Activated T-cell treated with anti-CD3 and anti-CD28 coated beads for 1 hour (primary cell): Measurements from ENCODE around the gene ROGDI.

Source experiments
- DNase-seq: peaks from one replicate; pipeline ENCODE4 v3.0.0-alpha.2; 2020; ENCODE audit warnings: low read depth

Gene ROGDI

DNA sequence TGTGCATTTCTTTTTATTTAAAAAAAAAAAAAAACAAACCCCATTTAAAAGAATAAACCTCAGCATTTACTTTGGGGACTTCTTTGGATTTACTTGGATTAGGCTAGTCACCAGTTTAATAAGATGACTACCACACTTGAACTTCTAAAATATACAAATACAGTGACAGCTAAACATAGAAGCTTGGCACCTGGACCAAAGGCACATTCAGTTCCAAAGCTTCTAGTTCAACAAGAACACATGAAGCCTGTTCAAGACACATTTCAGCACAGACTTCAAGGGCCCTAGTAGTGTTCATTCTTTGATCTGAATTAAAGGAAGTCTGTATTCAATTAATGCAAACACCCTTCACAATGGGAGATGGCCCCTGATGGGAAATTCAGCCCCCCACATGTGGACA lies 11.6 kb upstream of the ROGDI start:
- DNase-seq = no peak

DNA sequence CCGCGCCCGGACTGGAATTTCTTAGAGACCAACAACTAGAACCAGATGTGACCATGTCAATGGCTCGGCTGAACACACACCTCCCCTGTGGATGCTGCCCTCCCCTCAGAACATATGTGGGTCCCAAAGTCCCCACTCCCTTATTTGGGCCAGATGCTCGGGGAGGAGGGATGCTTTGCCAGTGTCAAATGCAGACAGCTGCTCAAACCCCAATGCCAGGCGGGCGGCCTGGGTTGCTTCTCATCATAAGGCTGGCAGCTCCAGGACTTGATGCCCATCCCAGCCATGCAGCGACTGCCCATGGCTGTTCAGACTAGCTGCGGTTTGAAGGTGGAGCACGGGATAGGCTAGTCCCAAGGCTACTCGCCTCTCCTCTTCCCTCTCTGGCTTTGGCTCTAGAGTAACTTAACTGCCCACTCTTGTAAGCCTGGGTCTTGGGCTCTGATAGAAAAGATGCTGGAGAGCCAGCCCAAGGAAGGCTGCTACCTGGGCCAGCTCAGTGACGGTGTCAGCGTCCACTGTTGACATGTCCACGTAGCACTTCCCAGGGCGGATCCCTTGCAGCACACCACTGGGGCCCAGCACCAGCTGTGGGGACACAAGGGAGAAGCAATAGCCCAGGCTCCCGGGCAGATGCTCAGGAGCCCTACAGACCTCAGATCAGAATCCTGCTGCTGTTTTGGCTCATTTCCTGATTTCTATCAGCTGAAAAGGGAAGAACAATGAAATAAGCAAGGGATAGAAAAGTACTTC lies 11.0 kb upstream of the ROGDI start:
- no peak for DNase-seq

DNA sequence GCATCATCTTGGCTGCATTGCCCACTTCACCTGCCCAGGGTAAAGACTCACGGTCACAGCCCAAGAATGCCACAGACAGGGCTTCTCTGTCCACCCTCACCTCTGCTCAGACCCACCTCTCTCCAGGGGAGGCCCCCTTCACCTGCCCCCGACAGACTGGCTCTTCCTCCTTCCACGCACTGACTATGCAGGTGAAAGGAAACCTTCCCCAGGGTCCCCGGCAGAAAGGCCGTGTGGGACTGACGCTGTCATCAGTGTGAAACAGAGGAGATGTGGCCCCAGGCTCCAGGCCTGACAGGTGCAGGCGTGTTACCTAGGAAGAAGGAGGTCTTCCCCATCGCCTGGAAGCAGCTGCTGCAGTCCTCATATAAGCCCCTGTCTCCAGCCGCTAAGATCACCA lies 9.3 kb upstream of the ROGDI start:
- DNase-seq = no peak

DNA sequence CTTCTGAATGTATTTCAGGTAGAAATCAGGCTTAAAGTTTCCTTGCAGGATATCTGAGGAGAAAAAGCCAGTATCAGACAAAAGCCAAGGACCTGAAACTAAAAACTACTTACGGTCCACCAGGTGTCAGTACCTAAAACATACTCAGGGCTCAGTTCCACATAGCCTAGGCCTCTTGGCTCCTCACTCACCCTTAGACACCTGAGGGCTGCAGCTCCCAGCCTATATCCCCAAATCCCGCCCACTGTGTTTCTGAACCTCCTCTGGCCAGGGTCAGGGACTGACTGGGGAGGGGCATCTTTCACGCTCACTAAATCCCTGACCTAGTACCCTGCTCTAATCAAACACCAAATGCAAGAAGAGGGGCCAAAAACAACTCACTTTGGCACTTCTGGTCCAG lies 8.8 kb upstream of the ROGDI start:
- no peak for DNase-seq

DNA sequence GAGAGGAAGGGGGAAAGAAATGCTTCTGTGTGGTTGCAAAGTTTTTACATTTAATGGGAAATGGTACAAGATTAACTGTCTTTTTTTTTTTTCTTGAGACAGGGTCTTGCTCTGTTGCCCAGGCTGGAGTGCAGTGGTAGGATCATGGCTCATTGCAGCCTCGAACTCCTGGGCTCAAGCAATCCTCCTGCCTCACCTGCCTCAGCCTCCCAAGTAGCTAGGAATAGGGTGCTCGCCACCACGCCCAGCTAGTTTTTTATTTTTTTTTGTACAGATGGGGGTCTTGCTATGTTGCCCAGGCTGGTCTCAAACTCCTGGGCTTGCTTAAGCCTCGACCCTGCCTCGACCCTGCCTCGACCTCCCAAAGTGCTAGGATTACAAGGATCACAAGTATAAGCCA lies 3.8 kb upstream of the ROGDI start:
- DNase-seq = no peak

DNA sequence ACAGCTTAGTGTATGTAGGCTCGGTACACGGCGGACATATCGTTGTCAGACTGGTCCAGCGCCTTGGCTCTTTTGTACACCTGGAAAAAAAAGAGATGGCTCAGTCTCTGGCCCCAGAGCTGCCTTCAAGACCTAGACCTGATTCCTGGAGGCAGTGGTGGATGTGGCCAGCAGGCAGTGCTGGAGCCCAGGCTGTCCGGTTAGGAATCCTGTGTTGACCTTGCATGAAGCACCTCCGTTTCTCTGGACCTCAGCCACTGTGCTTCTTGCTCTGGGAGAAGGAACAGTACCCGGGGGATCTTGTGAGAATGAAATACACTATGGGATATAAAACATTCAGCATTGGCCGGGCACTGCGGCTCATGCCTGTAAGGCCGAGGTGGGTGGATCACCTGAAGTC lies 2.8 kb upstream of the ROGDI start:
- DNase-seq = no peak

DNA sequence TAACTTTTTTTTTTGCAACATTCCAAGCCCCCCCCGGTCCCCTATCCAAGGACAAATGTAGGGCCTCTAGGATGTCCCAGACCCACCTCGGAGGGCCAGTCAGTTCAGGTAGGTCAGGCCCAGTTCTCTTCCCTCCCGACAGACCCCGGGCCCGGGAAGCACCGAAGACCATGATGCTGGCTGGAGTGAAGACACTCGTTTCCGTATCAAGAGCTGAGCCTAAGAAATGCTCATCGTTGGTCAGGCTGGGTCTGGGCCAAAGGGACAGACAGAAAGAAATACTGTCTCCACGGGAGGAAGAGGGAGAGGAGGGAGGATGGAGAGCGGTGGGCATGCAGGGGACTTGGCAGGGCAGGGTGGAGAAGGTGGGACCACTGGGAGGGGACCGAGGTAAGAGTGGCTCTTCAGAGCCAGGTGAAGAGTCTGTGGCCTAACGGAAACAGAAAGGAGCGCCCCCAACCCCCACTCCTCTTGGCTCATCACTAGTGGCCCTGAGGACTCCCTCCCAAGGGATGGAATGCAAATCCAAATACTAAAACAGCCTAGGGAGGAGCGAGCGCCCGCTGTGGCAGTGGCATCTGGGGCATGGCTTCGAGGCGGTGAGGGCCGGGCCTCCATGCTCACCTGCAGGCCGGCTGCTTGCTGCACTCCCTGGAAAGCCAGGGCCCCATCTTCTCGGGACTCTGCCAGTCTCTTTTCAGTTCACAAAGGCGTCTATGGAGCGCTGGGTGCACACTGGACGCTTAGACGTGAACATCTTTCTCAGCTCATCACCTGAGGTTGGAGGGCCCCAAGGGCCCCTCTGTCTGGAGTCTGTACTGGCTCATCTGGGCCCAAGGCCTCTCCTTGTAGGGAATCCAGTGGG lies 1.7 kb upstream of the ROGDI start:
- DNase-seq = no peak

DNA sequence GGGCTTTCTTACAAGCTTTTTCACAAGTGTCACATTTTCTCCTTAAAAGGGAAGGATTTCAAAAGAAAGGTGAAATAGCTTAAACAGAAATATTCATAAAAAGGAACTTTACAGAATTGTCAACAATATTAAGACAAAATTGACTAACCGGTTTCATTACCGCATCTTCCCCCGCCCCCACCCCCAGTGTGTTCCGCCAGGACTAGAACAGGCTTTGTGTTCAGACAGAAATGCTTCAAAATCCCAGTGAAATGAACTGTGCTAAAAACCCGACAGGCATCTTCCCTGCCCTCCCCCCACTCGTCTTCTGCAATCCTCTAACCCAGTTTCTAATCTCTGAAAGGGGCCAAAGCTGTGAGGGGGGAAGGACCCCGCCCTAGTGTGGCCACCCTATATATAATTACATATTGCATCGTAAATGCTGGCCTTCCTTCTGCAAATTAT lies 990 bp upstream of the ROGDI start:
- DNase-seq = no peak

DNA sequence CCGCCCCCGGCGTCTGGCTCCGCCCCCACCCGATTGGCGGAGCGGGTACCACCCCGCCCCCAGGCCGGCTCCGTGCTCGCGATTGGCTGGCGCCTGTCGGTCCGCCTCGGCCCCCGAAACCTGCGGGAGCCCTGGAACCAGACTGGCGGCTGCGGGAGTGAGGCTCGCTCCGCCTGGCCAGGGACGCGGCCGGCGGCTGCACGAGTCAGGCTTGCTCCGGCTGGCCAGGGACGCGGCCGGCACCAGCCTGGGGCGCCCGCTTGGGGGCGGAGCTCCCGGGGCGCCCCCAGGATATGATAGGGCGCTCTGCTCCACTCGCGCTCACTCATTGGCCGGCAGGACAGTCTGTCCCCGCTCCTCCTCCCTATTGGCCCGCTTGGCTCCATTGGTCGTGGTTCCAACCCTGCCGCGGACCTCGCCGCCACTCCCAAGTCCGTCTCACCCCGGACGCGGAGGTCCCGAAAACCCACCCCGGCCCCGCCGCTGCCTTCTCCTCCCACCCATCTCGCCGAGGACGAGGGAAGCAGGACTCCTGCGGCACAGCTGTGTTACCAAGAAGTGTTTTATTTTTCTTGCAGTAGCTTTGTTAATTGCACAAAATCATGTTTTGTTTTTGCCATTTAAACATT lies 340 bp upstream of the ROGDI start:
- DNase-seq = peak; percentile 84

DNA sequence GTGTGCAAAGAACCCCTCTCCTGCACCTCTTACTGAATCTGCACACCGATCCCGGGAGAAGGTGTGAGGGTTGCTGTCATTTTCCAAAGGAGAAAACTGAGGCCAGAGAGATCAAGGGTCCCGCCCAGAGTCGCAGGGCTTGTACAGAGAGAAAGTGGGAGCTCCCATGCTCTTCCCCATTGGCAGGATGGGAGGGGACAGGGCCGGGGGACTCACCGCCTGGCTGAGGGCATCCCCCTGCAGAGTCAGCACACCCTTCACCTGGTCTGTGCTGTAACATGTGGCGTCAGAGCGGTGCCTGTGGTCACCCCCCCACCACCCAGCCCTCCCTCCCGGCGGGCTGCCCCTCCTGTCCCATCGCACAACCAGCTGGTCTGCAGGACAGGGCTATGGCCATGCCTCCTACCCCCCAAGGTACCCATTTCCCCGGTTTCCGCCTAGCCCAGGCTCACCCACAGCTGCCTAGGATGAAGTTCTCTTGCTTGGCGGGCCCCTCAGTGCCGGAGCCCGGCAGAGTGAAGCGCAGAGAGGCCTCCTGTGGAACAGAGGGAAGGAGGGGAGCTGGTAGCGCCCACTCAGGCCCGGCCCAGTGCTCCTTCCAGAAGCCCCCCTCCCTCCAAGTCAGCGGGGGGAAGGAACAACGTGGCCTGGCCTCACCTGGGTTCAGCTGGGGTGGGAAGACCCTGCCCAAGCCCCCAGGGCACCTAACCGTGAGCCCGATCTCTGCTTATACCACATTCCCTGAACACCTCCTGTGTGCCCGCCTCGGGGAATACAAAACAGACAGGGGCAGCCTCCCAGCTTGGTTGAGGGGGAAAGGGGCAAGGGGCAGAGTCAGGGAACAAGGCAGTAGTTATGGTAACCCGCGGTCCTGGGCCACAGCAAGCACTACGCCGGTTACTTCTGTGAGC lies 1.1 kb downstream of the ROGDI start:
- DNase-seq = no peak

DNA sequence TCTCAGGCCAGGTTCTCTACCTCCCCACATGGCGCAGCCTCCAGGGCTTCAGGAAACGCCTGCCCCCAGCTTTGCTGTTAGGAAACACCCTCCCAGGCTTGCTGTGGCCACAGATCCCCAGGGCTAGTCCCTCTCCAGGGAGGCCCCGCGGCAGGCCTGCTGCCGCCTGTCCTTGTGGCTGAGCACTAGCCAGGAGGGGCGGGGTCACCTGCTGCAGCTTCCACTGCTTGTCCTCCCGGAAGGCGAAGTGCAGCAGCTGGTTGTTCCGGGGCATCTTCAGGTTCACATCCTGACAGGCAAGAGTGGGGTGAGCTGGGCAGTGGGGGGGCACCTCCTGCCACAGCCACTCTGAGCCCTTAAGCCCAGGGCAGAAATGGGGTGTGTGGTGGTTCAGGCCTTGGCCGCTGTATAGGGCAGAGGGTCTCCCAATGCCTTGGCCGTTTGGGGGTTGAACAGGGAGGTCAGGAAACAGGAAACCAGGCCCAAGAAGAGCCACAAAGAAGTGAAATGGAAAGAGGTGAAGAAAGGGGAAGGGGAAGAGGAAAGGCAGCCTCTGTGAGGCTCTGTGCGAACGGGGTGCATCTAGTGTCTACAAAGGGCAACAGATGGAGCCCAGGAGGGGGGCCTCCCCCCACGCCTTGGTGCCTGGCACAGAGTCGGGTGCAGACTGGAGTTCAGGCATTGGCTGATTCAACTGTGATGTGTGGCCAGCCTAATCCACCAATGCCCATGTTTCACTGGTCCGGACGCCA lies 2.0 kb downstream of the ROGDI start:
- no peak for DNase-seq

DNA sequence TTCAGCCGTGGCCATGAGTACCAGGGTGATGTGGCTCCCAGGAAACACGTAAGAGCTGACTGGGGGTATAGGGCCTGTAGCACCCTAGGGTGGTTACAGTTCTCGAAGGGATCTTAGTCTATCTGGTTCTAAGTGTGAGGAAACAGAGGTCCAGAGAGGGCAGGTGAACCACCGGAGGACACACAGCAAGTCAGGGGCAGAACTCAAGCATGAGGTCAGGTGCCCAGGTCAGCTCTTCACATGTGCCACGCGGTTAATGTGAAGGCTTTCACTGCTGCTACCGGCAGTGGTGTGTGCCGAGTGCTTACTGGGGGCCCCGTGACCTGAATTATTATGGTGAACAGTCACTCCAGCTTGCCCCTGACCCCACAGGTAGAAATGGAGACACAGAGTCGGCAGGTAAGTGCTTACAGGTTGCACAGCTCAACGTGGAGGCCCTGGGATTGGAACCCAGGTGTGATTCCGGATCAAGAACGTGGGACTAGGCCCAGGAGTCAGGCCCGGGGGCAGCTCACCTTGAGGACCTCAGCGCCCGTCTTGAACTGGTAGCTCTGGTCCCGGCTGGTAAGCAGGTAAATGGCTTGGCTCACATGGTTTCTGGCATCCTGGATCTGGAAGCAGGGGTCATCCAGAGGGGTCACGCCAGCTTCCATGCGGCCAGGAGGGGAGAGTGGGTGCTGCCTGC lies 3.1 kb downstream of the ROGDI start:
- no peak for DNase-seq

DNA sequence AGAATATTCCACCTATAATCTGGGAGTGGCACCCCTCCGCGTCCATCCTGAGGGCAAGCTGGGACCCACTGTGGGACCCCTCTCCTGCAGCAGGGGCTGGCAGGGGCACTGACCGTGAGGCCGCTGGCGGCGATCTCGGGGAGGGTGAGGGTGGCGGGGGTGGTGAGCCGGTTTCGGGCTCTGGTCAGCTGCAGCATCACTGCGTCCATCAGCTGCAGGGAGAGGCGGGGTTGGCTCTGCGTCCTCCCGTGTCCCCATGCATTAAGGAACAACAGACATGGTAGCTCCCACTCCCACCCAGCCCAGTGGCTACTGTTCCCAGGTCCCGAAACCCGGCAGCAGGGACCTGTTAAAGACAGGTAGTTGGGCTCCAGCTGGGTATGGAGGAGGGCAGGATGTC lies 4.0 kb downstream of the ROGDI start:
- no peak for DNase-seq

DNA sequence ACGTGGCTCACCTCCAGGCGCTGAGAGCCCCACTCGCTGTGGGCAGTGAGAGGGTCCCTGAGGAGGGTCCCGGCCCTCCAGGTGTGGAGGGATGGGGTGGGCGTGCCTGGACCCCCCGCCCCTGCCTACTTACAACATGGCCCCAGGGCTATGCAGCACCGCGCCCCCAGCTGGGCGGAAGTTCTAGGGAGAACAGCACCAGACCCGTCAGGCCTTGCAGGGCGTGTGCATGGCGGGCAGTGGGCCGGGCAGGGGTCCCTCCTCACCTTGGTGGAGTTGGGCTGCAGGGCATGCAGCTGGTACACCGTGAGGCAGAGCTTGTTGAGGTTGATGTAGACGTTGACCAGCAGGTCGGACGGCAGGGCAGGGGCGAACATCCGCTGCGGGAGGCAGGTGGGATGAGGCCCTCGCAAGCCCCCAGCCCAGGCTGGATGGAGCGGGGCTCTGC lies 4.6 kb downstream of the ROGDI start:
- DNase-seq = no peak

DNA sequence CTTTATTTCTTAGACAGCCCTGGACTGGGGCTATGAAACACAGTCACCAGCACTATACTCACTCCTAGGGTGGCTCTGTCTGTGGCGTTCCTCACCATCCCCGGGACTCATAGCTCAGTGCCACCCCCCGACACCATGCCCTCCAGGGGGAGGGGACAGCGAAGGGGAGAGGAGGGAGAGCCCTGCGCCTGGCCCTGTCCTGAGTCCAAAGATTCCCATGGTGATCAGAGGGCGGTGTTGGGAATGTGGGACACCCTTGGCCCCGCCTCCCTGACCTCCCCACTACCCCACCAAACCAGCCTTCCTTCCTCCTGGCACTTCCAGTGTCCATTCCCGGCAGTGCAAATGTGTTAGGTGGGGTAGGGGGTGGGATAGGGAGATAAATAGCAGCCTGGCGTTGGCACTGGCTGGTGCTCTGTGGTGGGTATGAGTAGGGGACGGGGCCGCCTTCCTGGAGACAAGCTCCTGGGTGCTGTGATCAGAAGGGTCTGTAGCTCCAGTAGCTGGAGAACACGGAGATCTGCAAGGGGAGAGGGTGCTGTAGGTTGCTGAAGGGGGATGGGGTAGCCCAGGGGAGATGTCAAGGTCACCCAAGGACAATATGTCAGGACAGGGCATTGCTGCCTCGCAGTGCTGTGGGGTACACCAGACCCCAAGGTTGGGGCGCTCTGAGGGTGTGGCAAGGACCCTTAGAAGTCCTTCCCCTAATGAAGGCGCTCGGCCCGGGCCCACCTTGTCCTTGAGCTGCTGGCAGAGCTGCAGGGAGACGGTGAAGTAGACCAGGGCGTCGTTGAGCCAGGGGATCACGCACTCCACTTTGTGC lies 5.2 kb downstream of the ROGDI start:
- DNase-seq = no peak

DNA sequence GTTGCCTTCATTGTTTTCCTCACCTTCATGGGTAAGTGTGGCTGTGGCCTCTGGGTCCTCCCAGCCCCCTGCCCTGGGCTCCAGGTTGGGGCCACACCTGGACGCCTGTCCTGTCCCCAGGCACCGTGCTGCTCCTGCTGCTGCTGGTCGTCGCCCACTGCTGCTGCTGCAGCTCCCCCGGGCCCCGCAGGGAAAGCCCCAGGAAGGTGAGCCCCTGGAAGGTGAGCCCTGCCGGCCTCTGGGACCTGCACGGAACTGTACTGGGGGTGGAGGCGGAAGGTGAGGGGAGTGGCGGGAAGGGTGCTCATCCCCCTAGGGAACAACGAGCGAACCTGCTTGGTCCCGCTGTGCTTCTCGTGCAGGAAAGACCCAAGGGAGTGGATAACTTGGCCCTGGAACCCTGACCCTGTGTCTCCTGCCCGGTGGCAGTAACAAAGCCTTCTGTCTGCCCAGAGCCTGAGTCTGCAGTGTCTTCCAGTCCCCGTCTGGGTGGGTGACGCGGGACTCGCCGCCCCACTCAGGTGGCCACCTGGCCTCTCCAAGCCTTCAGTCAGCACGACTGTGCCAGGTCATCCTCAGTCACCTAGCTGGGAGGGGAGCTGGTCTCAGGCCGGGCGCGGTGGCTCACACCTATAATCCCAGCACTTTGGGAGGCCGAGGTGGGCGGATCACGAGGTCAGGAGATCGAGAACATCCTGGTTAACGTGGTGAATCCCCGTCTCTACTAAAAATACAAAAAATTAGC lies 6.4 kb downstream of the ROGDI start:
- DNase-seq = no peak

DNA sequence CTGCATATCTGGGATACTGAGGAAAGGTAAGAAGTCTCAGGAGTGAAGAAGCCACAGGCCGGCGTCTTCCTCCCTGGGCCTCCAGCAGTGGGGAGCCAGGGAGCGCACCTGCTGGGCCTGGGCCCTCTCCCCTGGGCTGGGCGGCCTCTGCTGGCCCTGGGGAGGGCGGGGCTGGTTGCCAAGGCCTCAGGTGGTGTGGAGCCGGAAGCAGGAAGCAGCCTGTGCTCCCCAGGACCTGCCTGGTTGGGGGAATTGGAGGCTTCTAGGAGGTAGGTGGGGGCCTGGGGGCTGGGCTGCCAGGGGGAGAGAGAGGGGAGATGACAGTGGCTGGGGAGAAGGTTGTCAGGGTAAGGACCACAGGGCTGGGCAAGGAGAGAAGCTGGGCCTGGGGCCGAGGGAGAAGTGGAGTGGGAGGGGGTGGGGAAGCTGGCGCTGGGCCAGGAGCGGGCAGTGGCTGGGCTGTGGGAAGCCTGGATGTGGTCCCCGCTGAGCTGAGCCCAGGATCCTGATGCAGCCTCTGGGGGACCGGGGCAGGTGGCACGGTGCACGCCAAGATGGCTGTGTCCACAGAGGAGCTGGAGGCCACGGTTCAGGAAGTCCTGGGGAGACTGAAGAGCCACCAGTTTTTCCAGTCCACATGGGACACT lies 7.1 kb downstream of the ROGDI start, which contains the start of gene SMIM22:
Gene SMIM22 (plus strand): TSS at position 189 of the 647 bp plus-strand sequence. CDS start 366 bp downstream, at position 555.
- no peak for DNase-seq

DNA sequence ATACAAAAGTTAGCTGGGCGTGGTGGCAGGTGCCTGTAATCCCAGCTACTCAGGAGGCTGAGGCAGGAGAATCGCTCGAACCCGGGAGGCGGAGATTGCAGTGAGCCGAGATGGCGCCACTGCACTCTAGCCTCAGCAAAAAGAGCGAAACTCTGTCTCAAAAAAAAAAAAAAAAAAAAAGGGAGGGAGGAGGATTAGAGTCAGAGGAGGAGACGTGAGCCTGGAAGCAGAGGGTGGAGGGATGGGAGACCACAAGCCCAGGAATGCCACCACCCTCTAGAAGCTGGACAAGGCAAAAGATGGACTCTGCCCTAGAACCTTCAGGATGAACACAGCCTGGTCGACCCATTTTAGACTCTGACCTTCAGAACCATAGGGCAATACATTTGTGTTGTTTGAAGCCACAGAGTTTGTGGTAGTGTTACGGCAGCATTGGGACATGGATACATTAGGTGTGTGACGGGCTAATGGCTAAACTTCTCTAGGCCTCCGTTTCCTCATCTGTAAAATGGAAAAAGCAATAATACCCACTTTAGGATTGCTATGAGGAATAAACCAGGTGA lies 9.4 kb downstream of the ROGDI start:
- no peak for DNase-seq
